Endometrial microvascular endothelial cells (primary cell): ENCODE results near the gene XPR1. TPM values are rescaled to one million over a fixed set of nuclear protein-coding genes. Genes with fewer than 3 reads are reported as not detected.
"Not testable (repeated sequence)": the region's sequence is repeated elsewhere in the genome, so short reads cannot be mapped to it uniquely, and the experiment has no call there.

Experiments
- in situ Hi-C: cut with HindIII; loops from 2 replicates; pipeline ENCODE4 v1.10.0; 2017; ENCODE audit warnings: low sequenced_read_pairs, low pct_unique_long_range_greater_than_20kb; ENCODE audit errors: inconsistent ontology term
- total RNA-seq: library from RNA; depleted of rRNA; stranded (reverse); fragments of >200 nt; gene quantifications from one replicate; pipeline ENCODE4 v1.2.3, GENCODE V29; 2015; ENCODE audit errors: inconsistent ontology term

XPR1 gene
- total RNA-seq, 1 donor from 2014 or later = 25.2 TPM

DNA sequence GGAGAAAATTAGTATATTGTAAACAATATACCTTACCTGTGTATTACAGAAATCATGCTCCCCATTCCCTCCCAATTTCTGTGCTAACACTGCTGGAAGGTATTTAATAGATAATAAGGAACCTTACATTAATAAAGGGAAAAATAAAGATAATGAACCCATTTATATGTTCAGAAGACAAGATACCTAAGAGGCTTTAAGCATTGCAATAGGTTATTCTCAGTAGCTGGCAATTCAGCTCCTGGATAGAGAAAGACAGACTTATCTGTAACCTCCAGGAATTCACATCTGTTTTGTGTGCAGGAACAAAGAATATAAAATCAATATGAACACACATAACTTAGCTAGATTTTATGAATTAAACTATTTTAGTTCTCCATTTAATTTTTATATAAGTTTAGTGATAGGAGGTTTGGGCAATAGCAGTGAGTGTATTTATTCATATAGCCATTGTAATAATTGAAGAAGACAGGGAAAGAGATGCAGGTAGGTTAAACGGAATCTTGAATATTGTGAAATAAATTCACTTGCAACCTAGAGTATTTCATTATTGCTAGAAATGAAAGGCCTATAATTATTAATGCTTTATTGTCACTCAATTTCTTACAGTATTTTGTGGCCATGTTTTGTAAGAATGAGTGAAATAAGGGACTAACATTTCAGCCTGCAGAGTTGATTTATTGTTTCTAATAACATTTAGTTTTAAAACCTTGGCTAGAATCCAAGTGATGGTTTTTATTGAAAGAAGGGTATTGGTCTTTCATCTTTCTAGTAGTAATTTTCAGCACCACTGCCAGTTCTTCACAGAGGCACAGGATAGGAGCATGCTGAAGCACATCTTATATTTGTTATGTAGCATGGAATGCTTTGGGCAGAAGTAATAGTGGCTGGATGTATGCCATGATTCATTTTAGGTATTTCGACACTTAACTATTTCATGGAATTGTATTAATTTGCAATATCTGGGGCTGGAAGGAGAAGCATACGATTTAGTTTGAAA, 1.5 kb downstream of the XPR1 start:
- in situ Hi-C loops = no loop called here

DNA sequence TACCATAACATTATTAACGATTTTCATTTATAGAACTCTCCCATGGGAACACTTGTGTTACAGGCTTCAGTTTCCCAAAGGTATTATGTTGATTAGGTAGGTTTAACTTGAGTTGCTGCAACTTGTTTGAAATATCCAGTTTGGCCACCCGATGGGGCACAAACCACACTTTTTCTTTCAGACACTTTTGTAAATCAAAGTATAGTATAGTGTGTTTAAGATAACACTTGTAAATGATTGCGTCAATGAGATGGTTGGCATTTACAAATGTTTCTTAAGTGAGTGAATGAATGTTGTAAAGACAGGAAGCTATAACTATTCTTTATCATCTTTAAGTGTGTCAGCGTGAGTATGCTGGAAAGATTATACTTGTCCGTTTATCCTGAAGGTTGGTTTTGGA, 4.3 kb downstream of the XPR1 start:
- in situ Hi-C loops = no loop called here

DNA sequence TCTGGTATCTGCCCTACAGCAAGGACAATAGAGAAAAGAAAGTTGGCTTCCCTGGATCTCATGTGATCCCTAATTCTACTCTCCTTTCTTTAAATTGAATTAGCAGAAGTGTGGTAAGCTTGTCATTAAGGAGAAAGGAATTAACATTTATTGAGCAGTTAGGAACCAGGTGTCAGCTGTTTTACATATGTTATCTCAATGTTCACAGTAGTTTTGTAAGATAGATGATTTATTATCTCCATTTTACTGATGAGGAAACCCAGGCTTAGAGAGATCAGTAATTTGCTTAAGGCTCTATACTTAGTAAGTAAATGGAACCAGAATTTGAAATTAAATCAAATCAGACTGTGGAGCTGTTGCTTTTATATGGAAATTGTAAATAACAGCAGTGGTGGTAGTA, 8.0 kb downstream of the XPR1 start:
- in situ Hi-C loops = no loop called here

DNA sequence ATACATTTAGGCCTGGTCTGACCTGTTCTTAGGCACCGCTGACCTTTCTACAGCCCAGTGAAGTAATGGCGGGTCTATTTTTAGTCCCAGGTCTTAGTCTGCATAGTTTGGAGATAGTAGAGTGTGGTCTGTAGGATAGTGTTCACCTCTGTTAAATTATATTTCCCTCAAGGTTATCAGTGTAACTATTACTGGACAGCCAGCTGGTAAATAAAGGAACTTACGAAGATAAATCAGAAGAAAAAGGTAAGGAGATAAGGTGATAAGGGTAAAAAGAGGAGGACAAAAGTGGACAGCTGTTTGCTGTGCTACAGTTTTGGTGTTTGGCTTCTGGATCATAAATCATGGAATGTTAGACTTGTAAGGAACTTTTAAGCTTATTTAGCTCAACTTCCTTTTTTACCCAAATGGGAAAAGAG, 8.7 kb downstream of the XPR1 start:
- in situ Hi-C loops = no loop called here

DNA sequence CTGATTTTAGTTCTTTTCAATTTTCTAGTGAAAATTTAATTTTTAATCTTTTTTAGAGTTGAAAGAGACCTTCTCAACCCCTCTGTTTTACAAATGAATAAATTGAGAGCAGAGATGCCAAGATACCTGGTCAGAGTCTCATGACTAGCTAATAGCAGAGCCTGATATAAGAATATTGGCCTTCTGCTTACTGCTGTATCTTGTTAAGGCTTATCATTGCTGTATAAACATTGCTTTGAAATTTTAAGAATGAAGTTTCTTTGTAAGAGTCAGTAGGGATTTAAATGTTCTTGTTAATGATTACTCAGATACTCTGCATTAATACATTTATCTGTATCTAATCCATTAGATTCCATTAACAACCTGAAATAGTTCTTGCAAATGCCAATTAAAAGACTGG, 9.8 kb downstream of the XPR1 start:
- in situ Hi-C loops = no loop called here

DNA sequence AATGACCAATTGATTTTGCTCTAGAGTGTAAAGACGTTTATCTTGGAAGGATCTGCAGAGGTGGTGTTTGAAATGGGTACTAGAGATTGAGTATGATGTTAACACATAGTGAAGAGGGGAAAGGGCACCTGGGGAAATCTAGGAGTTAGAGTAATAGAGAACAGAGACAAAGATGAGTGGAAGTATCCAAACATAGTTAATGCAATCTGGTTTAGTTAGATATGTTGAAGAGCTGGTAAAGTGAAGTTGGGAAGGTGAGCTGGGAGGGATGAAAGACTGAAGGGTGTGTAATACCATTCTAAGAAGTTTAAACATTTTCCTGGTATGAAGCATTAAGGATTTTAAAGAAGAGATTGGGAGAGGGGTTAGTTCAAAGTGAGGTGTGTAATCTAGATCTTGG, 11.0 kb downstream of the XPR1 start:
- in situ Hi-C loops = no loop called here

DNA sequence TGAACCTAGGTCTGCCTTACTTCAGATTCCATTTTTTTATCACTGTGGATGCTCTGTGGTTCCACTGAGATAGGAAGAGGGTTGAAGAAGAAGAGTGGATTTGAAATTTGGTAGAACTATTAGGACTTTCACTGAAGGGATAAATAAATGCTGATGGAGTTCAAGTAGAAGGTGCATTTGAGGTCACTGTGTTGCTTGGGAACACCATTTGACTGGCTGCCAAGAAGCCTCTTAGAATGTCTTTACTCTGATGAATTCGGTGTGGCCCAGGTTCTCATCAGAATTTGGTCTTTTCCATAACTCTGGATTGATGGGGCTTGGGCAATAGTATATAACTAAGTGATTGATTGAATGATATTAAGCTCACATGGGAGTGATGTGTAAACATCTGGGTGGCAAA, 11.9 kb downstream of the XPR1 start:
- in situ Hi-C loops = no loop called here

DNA sequence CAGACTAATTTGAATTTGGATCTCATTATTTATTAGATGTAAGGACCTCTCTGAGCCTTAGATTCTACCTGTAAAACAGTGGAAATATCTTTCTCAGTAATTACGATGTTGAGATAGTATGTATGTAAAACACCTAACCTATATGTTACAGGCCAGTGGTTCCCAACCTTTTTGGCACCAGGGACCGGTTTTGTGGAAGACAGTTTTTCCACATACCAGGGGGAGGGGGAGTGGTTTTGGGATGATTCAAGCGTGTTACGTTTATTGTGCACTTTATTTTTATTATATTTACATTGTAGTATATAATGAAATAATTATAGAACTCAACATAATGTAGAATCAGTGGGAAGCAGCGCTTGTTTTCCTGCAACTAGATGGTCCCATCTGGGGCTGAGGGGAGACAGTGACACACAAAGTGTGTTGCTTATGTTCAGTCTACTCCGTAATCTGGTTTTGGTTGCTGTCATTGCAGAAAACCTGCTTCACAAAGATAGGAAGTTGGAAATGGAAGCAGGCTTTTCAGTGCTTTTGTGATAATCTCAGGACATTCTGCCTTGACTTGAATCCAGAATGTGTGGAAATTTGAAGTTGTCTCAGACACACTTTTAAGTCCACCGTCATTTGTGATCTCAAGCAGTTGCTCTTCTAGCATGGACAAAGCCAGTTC, 12.8 kb downstream of the XPR1 start:
- in situ Hi-C loops = no loop called here

DNA sequence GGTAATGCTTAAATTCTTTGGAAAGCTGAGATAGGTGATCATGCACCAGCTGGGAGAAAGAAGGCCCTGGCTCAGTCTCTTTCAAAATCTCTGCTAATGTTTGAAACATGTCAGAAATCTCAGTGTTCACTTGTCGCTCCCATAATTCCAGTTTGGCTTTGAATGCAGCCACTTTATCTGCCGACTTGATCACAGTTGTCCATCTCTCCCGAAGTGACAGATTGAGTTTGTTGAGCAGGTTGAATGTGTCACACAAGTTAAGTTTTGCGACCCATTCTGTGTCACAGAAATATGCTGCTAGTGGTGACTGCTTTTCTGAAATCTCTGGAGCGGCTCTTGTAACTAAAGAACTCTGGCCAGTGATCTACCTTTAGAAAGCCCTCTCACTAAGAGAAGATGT, 13.4 kb downstream of the XPR1 start:
- in situ Hi-C loops = not testable (repeated sequence)

DNA sequence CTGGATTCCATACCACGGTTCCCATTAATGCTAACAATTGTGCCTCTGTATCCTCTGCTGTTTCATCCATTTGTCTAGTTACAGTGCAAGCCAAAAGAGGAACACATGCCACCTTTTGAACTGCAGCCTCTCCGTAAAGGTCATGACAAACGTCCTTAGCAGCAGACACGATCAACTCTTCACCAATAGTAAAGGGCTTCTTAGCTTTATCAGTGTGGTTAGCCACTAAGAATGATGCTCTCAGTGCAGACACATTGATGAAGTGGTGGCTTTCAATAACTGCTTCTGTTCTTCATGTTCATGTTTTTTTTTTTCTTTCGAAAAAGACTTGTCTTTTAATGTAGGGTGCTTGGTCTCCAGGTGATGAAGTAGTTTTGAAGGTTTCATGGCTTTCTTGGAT, 14.3 kb downstream of the XPR1 start:
- in situ Hi-C loops = no loop called here

DNA sequence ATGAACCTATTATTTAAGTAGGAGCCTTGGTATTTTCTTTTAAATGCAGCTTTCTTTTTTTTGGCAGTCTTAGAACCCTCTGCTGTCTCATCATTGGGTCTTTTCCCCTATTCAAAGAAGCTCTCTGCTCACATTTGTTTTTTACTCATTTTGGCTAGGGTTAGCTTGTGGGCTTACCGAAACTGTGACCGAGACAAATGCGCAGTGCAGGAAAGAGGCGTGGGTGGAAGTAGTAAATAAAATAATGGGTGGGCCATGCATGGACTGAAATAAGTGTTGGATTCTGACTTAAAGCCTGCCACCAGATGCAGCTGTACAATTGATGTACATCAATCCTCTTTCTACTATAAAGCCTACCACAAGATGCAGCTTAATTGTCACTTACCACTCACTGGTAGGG, 14.7 kb downstream of the XPR1 start:
- in situ Hi-C loops = no loop called here

DNA sequence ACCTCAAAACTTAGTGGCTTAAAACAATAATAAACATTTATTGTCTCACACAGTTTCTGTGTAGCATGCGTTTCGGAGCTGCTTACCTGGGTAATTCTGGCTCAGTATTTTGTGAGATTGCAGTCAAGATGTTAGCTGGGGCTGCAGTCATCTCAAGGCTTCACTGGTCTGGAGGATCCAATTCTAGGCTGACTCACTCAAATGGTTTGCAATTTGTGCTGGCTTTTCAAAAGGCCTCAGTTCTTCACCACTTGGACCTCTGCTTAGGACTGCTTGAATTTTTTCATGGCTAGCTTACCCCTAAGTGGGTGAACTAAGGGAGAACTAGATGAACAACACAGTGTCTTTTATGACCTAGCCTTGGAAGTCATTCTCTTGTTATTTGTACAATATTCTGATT, 21.0 kb downstream of the XPR1 start:
- in situ Hi-C loops = no loop called here

DNA sequence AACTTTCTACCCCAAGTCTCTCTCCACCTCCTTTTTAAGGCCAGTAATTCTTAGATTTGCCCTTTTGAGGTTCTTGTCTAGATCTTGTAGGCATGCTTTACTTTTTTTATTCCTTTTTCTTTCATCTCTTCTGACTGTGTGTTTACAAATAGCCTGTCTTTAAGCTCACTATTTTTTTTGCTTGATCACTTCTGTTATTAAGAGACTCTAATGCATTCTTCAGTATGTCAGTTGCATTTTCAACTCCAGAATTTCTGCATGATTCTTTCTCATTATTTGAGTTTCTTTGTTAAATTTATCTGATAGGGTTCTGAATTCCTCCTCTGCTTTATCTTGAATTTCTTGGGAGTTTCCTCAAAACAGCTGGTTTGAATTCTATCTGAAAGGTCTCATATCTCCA, 30.9 kb downstream of the XPR1 start:
- in situ Hi-C loops = no loop called here

DNA sequence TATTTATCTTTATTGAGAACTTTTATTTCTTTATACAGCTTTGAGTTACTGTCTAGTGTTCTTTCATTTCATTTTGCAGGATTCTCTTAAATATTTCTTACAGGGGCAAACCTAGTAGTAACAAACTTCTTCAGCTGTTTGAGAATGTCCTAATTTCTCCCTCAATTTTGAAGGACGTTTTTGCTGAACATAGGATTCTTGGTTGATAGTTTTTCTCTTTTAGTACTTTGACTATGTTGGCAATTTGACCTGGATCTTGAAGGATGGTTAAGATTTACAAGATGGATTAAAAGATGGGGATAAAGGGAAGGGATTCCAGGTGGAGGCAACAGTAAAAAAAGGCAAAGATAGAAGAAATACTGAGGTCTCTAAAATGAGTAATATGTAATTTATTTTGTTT, 38.9 kb downstream of the XPR1 start:
- in situ Hi-C loops = no loop called here

DNA sequence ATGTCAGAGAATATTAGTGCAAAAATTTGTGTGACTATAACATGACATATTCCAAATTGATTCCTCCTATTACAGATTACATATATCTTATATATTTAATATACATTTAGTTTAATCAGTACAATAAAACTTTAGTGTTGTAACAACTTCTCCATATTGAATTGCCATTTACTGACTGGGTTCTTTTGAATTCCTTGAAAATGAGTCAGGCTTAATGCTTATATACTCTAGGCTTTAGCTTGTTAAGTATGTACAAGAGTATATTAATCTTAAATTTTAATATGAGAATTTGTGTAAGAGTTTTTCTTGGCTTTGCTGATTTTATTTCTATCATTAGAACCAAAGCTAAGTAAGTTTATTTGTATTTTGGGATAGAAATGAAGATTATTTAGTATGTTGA, 40.3 kb downstream of the XPR1 start:
- in situ Hi-C loops = no loop called here

DNA sequence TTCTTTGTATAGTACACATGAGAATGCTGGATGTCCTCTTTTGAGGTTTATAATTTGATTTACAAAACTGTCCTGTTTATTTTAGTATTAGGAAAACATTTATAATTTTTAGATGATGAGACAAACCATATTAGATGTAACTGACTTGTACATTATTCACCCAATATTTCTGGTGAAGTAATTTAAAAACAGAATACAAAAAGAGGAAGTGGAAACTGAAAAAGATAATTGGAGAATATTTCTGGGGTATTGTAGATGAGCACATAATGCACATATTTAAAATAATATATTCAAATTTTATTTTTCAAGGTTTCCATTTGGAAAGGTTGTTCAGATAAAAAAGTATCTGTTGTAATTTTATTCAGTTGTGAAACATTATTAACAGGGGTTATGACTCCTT, 40.7 kb downstream of the XPR1 start:
- in situ Hi-C loops = no loop called here

DNA sequence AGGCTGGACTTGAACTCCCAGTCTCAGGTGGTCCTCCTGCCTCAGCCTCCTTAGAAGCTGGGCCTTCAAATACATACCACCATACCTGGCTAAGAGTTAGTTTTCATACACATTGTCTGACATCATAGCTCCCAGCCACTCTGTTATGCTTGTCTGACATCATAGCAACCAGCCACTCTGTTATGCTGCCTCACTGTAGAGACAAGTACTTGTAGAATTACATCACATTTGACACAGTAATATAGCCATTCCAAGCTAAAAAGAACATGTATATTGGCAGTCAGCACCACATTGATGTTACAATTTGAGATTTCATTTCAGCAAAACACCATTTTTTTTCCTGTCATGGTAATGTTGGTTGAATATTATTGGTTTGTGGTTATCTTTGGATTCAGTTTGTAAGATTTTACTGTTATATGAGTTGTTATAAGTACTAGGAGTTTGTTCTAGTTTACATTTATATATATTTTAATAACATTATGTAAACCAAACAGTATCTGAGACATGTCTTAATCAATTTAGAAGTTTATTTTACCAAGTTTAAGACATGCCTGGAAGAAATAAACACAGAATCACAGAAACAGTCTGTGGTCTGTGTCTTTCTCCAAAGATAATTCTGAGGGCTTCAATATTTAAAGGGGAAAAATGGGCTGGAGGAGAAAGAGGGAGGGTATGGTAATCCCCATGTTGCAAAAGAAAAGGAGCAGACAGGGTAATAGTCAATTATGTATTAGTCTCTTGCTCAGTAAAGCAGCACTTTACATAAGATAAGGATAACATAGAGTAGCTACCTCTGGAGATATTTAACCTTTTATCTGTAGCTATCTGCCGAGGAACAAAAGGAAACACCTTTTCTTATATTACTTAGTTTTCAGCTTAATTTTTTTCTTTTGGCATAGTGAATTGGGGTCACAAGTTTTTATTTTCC, 43.0 kb downstream of the XPR1 start:
- in situ Hi-C loops = no loop called here

DNA sequence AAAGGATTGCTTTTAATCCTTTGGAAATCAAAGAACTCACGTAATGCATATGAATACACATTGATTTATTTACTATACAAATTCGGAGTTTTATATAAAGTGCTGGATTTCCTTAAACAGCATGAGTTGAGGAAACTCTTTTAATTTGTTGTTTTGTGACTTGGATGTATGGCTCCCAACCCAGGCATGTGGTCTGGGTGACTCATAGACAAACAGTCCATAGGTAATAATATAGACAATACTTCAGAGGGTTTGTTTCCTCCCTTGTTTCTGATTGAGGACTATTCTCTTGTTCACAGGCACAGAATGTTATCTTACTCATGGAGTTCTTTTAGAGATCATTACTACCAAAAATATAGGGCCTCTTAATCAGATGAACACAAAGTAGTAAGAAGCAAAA, 43.8 kb downstream of the XPR1 start:
- in situ Hi-C loops = no loop called here

DNA sequence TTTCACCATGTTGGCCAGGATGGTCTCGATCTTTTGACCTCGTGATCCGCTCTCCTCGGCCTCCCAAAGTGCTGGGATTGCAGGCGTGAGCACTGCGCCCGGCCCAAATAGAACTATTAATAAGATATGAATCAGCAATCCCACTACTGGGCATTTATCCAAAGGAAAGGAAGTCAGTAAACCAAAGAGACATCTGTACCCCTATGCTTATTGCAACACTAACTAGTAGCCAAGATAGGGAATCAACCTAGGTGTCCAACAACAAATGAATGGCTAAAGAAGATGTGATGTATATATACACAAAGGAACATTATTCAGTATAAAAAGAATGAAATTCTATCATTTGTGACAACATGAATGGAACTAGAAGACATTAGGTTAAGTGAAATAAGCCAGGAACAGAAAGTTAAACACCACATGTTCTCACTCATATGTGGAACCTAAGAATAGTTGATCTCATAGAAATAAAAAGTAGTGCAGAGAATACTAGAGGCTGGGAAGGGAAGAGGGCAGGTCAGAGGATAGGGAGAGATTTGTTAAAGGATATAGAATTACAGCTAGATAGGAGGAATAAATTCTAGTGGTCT, 48.8 kb downstream of the XPR1 start:
- in situ Hi-C loops = no loop called here
